Left lung (tissue), 10 donors: Measurements from ENCODE around the gene IPO9. TPM values are rescaled to one million over a fixed set of nuclear protein-coding genes. Genes with fewer than 3 reads are reported as not detected.
"Not testable (repeated sequence)": the region's sequence is repeated elsewhere in the genome, so short reads cannot be mapped to it uniquely, and the experiment has no call there.

Experiments used
- ATAC-seq: fragments of 200-7000 bp; cut with Tn5 transposase; one replicate; pipeline ENCODE4 v1.9.1; 2020; ENCODE audit warnings: moderate library complexity
- DNase-seq, 4 donors: peaks; one replicate each; pipeline ENCODE4 v3.0.0-alpha.2; 2013 to 2020
- H3K27ac ChIP-seq, 2 donors: fragments of 200-600 bp; sonication (generic) in 1 of 2; one replicate each; pipeline versions ENCODE4 v1.5.0 to v1.8.0; 2020 to 2021
- H3K27me3 ChIP-seq, 2 donors: fragments of 200-600 bp; sonication (generic) in 1 of 2; one replicate each; pipeline versions ENCODE4 v1.5.0 to v1.8.0; 2020 to 2021
- H3K36me3 ChIP-seq, 2 donors: fragments of 200-600 bp; sonication (generic) in 1 of 2; one replicate each; pipeline versions ENCODE4 v1.5.0 to v1.8.0; 2020 to 2021
- H3K4me1 ChIP-seq, 2 donors: fragments of 200-600 bp; one replicate each; pipeline ENCODE4 v1.8.0; 2021
- H3K4me3 ChIP-seq, 2 donors: fragments of 200-600 bp; sonication (generic) in 1 of 2; one replicate each; pipeline versions ENCODE4 v1.5.0 to v1.8.0; 2020 to 2021; ENCODE audit warnings: mild to moderate bottlenecking in 1 of 2
- H3K9me3 ChIP-seq, 2 donors: fragments of 200-600 bp; sonication (generic) in 1 of 2; one replicate each; pipeline versions ENCODE4 v1.5.0 to v1.8.0; 2020 to 2021
- intact Hi-C, 2 donors: fragments of 100-400 bp; cut with DNase I; formaldehyde crosslinking; loops; one replicate each; pipeline versions ENCODE4 v1.11.2 to v1.14.2; 2022
- polyA plus RNA-seq, 6 donors: library from polyadenylated mRNA; unstranded; fragments of 120-200 nt; gene quantifications; one replicate each; pipeline ENCODE4 v1.2.1, GENCODE V29; 2013; ENCODE audit not compliant: insufficient read length in 6 of 6
- total RNA-seq, 2 donors: library from RNA; stranded (reverse); fragmentation: NEBNext Ultra II Directional; extraction: Animal tissue kit (Norgen Biotek cat#: 25700); gene quantifications; one replicate each; pipeline ENCODE4 v1.2.1, GENCODE V29; 2021
- TF ChIP-seq, protein P1 (sequence below), 2 donors: fragments of 200-600 bp; sonication (generic) in 1 of 2; IDR thresholded peaks; one replicate each; pipeline versions ENCODE4 v1.5.0 to v1.8.0; 2021; ENCODE audit warnings: antibody characterized with exemption in 2 of 2
- donor health status: DM: no; HTN: yes; CAD: no.
- donor health status: DM: no; HTN: no; CAD: no.

IPO9 gene
- total and polyA plus RNA-seq, 8 donors: 49.3 to 94.0 (median 84.4) TPM

DNA sequence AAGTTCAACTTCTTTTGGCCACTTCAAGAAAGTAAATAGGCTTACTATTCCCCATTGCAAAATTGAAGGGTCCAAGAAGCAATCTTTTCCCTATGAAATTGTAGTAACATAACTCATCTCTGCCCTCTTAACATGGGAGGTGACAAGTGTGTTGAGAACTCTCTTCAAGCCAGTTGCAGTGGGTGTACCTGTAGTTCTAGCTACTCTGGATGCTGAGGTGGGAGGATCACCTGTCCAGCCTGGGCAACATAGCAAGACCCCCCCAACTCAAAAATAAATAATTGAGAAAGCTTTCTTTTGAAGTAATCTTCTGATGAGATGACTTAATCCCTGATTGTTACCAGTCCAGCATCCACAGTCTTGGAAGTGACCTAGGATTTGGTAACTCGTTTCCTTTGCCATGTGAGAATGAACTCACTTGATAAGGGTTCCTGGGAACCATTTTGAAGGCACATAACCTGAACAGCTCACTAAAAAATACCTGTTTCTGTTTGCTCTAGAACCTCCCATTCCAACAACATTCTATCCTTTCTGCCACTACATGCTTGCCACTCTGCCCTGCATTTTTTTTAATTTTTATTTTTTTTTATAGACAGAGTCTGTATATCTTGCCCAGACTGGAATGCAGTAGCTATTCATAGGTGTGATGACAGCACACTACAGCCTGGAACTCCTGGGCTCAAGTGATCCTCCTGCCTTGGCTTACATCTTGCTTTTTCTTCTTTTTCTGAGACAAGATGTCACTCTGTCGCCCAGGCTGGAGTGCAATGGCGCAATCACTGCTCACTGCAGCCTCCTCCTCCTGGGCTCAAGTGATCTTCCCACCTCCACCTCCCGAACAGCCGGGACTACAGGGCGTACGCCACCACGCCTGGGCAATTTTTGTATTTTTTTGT lies 1.4 kb upstream of the IPO9 start:
- intact Hi-C loops: no loop called here
- Histone ChIP-seq H3K4me3 (no peak overlapping the region), H3K27ac (no peak overlapping the region), H3K36me3 (peaks cover 0 to 4% of the 10 kb centered on the region in 2 donors), H3K4me1 (peaks cover 22 to 35% of the 10 kb centered on the region in 2 donors), H3K27me3 (no peaks in the 10 kb centered on the region), H3K9me3 (no peaks in the 10 kb centered on the region)
- DNase-seq (no peak), ATAC-seq (no peak)
- TF ChIP-seq, protein P1, sequence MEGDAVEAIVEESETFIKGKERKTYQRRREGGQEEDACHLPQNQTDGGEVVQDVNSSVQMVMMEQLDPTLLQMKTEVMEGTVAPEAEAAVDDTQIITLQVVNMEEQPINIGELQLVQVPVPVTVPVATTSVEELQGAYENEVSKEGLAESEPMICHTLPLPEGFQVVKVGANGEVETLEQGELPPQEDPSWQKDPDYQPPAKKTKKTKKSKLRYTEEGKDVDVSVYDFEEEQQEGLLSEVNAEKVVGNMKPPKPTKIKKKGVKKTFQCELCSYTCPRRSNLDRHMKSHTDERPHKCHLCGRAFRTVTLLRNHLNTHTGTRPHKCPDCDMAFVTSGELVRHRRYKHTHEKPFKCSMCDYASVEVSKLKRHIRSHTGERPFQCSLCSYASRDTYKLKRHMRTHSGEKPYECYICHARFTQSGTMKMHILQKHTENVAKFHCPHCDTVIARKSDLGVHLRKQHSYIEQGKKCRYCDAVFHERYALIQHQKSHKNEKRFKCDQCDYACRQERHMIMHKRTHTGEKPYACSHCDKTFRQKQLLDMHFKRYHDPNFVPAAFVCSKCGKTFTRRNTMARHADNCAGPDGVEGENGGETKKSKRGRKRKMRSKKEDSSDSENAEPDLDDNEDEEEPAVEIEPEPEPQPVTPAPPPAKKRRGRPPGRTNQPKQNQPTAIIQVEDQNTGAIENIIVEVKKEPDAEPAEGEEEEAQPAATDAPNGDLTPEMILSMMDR (IDR thresholded peaks at IDR 0.05): no peak

DNA sequence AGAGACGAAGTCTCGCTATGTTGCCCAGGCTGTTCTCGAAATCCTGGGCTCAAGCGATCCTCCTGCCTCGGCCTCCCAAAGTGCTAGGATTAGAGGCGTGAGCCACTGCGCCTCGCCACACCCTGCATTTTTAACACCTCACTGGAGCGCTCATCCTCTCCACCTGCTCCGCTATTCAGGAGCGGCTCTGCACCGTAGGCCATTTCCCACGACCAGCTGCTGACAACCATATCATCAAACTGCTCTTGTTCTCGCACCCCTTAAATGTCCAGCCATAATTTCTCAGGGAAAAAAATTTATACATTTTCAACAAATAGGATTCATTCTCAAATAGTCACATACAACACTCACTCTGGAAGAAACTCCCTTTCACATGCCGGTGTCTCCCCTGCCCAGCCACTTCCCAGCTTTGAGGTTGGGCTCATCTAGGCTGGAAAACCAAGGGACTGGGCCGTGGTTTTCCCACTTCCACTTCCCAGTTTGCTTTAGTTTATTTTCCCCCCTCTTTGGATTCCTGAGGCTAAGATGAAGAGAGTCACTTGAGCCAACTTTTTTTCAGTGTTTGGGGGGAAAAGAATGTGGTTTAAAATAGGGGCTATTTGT lies 639 bp upstream of the IPO9 start:
- ATAC-seq (no peak), DNase-seq (no peak)
- no peaks in the 10 kb centered on the region for H3K9me3 ChIP-seq
- H3K36me3 ChIP-seq: no peaks in the 10 kb centered on the region
- TF ChIP-seq, protein P1 (IDR thresholded peaks at IDR 0.05): no peak
- peak overlapping the region in 1 of 2 donors; percentile 91 for H3K4me3 ChIP-seq
- peak overlapping the region in 1 of 2 donors; percentile 92 for H3K27ac ChIP-seq
- peaks cover 22 to 37% of the 10 kb centered on the region in 2 donors for H3K4me1 ChIP-seq
- H3K27me3 ChIP-seq: no peaks in the 10 kb centered on the region
- intact Hi-C loops: no loop called here

DNA sequence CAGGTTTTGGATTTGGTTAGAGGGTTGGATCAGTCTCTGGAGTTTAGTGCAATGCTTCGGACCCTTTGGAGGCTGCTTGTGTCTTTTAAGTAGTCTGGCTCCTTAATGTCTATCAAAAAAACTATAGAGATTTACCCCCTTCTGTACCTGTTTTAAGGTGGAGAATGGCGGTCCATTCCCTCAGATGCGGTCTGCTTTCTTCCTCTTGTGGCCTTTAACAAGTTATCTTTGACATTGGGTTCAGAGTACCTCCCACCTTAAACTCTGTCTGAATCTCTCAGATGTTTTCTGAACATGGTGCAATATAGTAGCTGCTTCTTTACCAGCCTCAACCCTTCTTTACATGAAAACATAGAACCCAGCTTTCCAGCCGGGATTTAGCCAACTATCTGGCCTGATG lies 2.4 kb downstream of the IPO9 start:
- no peak for ATAC-seq
- intact Hi-C loops: no loop called here

DNA sequence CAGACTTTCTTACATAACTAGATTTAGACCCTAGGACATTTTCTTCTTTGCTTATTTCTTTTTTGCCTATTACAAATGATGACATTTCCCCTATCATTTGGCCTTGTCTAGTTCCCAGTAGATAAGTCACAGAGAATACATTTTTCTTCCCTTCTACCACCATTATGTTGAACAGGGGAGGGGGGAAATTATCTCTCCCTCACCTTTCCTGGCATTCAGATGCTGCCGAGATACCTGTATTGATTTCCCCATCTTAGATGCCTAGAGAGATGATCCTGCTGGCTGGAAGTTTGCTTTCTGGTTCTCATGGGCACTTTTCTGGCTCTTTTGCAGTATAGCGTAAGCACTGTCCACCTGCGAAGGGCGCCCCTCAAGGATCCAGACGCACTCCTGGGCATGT lies 5.7 kb downstream of the IPO9 start:
- intact Hi-C loops: no loop called here
- Histone ChIP-seq H3K36me3 (peaks cover 0 to 4% of the 10 kb centered on the region in 2 donors), H3K9me3 (no peaks in the 10 kb centered on the region), H3K27ac (no peak overlapping the region), H3K4me1 (peaks cover 17 to 40% of the 10 kb centered on the region in 2 donors), H3K27me3 (no peaks in the 10 kb centered on the region), H3K4me3 (no peak overlapping the region)
- ATAC-seq (no peak), DNase-seq (no peak)
- TF ChIP-seq, protein P1 (IDR thresholded peaks at IDR 0.05): no peak

More for the DNA sequence above, 2.4 kb downstream of the IPO9 start:
- Histone ChIP-seq H3K4me3 (no peak overlapping the region), H3K36me3 (peaks cover 0 to 4% of the 10 kb centered on the region in 2 donors), H3K27me3 (no peaks in the 10 kb centered on the region), H3K9me3 (no peaks in the 10 kb centered on the region), H3K27ac (no peak overlapping the region), H3K4me1 (peaks cover 22 to 39% of the 10 kb centered on the region in 2 donors)
- TF ChIP-seq, protein P1 (IDR thresholded peaks at IDR 0.05): no peak
- DNase-seq: no peak

DNA sequence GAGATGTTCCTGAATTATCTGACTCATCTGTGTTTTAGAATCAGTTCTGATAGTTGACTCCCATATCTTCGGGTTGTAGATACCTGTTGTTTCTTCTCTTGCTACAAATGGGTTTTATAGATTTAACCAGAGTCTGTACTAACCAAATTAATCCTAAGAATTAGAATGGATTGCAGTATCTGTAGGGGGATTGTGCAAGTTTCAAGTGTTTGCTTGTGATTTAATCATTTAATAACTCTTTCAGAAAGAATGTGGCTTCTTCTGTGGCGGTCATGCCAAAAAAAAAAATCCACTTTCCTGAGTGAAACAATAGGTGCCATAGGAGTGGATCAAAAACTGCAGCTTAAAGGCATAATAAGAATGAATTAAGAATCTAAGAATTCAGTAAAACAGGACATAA lies 9.4 kb downstream of the IPO9 start:
- H3K27ac ChIP-seq: peak overlapping the region in 1 of 2 donors; percentile 35
- intact Hi-C loops: no loop called here
- ATAC-seq (peak; percentile 34), DNase-seq (no peak)
- no peak overlapping the region for H3K4me3 ChIP-seq
- H3K9me3 ChIP-seq: no peaks in the 10 kb centered on the region
- peaks cover 7 to 30% of the 10 kb centered on the region in 2 donors for H3K4me1 ChIP-seq
- no peaks in the 10 kb centered on the region for H3K27me3 ChIP-seq
- TF ChIP-seq, protein P1 (IDR thresholded peaks at IDR 0.05): no peak
- peaks cover 0 to 4% of the 10 kb centered on the region in 2 donors for H3K36me3 ChIP-seq

DNA sequence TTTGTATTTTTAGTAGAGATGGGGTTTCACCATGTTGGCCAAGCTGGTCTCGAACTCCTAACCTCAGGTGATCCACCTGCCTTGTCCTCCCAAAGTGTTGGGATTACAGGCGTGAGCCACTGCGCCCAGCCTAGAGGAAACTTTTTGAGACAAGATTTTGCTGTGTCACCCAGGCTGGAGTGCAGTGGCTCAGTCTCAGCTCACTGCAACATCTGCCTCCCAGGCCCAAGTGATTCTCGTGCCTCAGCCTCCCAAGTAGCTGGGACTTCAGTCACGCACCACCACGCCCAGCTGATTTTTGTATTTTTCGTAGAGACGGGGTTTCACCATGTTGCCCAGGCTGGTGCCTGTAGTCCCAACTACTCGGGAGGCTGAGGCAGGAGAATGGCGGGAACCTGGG lies 10.1 kb downstream of the IPO9 start:
- H3K27ac ChIP-seq, ATAC-seq, DNase-seq, H3K9me3 ChIP-seq, H3K36me3 ChIP-seq, H3K4me3 ChIP-seq, H3K27me3 ChIP-seq, intact Hi-C loops: not testable (repeated sequence)
- H3K4me1 ChIP-seq: peaks cover 7 to 28% of the 10 kb centered on the region in 2 donors
